ENCODE results near the gene EPB41L4B. TPM values are rescaled to one million over a fixed set of nuclear protein-coding genes. Genes with fewer than 3 reads are reported as not detected.
"Not testable (repeated sequence)": the region's sequence is repeated elsewhere in the genome, so short reads cannot be mapped to it uniquely, and the experiment has no call there.

Gene EPB41L4B
- 0.66 TPM for polyA plus RNA-seq (2013, experiment 1 of 2)
- 0.40 TPM for polyA plus RNA-seq (2013, experiment 2 of 2)

- no peaks in the 10 kb centered on the region for H3K36me3 ChIP-seq (ENCODE audit: control insufficient read depth, insufficient read depth, low read length)
- no peak within 1 kb of the TSS for H3K27ac ChIP-seq (ENCODE audit: low read depth, low read length, severe bottlenecking)
- WGBS, 2 experiments (ENCODE audit: insufficient coverage in 2 of 2): 0 to 2% methylated on average over 48 to 57 of the region's 72 CpGs
- no peaks in the 10 kb centered on the region for H3K9me3 ChIP-seq (ENCODE audit: control insufficient read depth, low read length)
- H3K4me3 ChIP-seq (ENCODE audit: extremely low read depth, insufficient read depth, low read length, poor library complexity, severe bottlenecking): peak within 1 kb of the TSS; percentile 34
- H3K4me1 ChIP-seq (ENCODE audit: control insufficient read depth, insufficient read depth, low read length, poor library complexity, severe bottlenecking): peaks cover 6% of the 10 kb centered on the region
Measured at GRCh38 chr9:109320742-109321448, at the start of gene EPB41L4B. Gene EPB41L4B (minus strand): TSS chr9:109321059. CDS start chr9:109320446, 613 bp downstream.

GRCh38 chr9:109369285-109369684 lies 48.4 kb upstream of the EPB41L4B start:
- Histone ChIP-seq H3K36me3 (ENCODE audit: control insufficient read depth, insufficient read depth, low read length) (no peaks in the 10 kb centered on the region), H3K9me3 (ENCODE audit: control insufficient read depth, low read length) (no peaks in the 10 kb centered on the region), H3K27ac (ENCODE audit: low read depth, low read length, severe bottlenecking) (no peak overlapping the region), H3K4me1 (ENCODE audit: control insufficient read depth, insufficient read depth, low read length, poor library complexity, severe bottlenecking) (no peaks in the 10 kb centered on the region), H3K4me3 (ENCODE audit: extremely low read depth, insufficient read depth, low read length, poor library complexity, severe bottlenecking) (no peak overlapping the region)
- WGBS, 2 experiments (ENCODE audit: insufficient coverage in 2 of 2): 85 to 88% methylated on average over 2 of the region's 2 CpGs

- WGBS, 2 experiments (ENCODE audit: insufficient coverage in 2 of 2): 100% methylated on average over 2 of the region's 5 CpGs
- no peak overlapping the region for H3K4me3 ChIP-seq (ENCODE audit: extremely low read depth, insufficient read depth, low read length, poor library complexity, severe bottlenecking)
- H3K27ac ChIP-seq (ENCODE audit: low read depth, low read length, severe bottlenecking): no peak overlapping the region
- no peaks in the 10 kb centered on the region for H3K36me3 ChIP-seq (ENCODE audit: control insufficient read depth, insufficient read depth, low read length)
- H3K9me3 ChIP-seq (ENCODE audit: control insufficient read depth, low read length): no peaks in the 10 kb centered on the region
- no peaks in the 10 kb centered on the region for H3K4me1 ChIP-seq (ENCODE audit: control insufficient read depth, insufficient read depth, low read length, poor library complexity, severe bottlenecking)
Measured at GRCh38 chr9:109360771-109361170, 39.9 kb upstream of the EPB41L4B start.

GRCh38 chr9:109358968-109359603 lies 38.2 kb upstream of the EPB41L4B start:
- not testable (repeated sequence) for H3K4me1 ChIP-seq (ENCODE audit: control insufficient read depth, insufficient read depth, low read length, poor library complexity, severe bottlenecking); H3K36me3 ChIP-seq (ENCODE audit: control insufficient read depth, insufficient read depth, low read length); H3K9me3 ChIP-seq (ENCODE audit: control insufficient read depth, low read length); H3K27ac ChIP-seq (ENCODE audit: low read depth, low read length, severe bottlenecking); H3K4me3 ChIP-seq (ENCODE audit: extremely low read depth, insufficient read depth, low read length, poor library complexity, severe bottlenecking)
- WGBS, 2 experiments (ENCODE audit: insufficient coverage in 2 of 2): 80 to 82% methylated on average over 1 to 4 of the region's 8 CpGs

GRCh38 chr9:109355564-109356297 lies 34.9 kb upstream of the EPB41L4B start:
- H3K9me3 ChIP-seq (ENCODE audit: control insufficient read depth, low read length): no peaks in the 10 kb centered on the region
- H3K4me1 ChIP-seq (ENCODE audit: control insufficient read depth, insufficient read depth, low read length, poor library complexity, severe bottlenecking): no peaks in the 10 kb centered on the region
- H3K4me3 ChIP-seq (ENCODE audit: extremely low read depth, insufficient read depth, low read length, poor library complexity, severe bottlenecking): no peak overlapping the region
- WGBS, 2 experiments (ENCODE audit: insufficient coverage in 2 of 2): 79 to 85% methylated on average over 15 to 19 of the region's 21 CpGs
- H3K27ac ChIP-seq (ENCODE audit: low read depth, low read length, severe bottlenecking): no peak overlapping the region
- H3K36me3 ChIP-seq (ENCODE audit: control insufficient read depth, insufficient read depth, low read length): no peaks in the 10 kb centered on the region

- H3K36me3 ChIP-seq (ENCODE audit: control insufficient read depth, insufficient read depth, low read length): no peaks in the 10 kb centered on the region
- 70 to 71% methylated on average over 1 of the region's 2 CpGs for WGBS, 2 experiments (ENCODE audit: insufficient coverage in 2 of 2)
- no peak overlapping the region for H3K4me3 ChIP-seq (ENCODE audit: extremely low read depth, insufficient read depth, low read length, poor library complexity, severe bottlenecking)
- no peaks in the 10 kb centered on the region for H3K4me1 ChIP-seq (ENCODE audit: control insufficient read depth, insufficient read depth, low read length, poor library complexity, severe bottlenecking)
- H3K27ac ChIP-seq (ENCODE audit: low read depth, low read length, severe bottlenecking): no peak overlapping the region
- no peaks in the 10 kb centered on the region for H3K9me3 ChIP-seq (ENCODE audit: control insufficient read depth, low read length)
Measured at GRCh38 chr9:109354190-109354589, 33.3 kb upstream of the EPB41L4B start.

GRCh38 chr9:109351032-109351431 lies 30.2 kb upstream of the EPB41L4B start:
- Histone ChIP-seq H3K27ac (ENCODE audit: low read depth, low read length, severe bottlenecking) (no peak overlapping the region), H3K9me3 (ENCODE audit: control insufficient read depth, low read length) (no peaks in the 10 kb centered on the region), H3K4me1 (ENCODE audit: control insufficient read depth, insufficient read depth, low read length, poor library complexity, severe bottlenecking) (no peaks in the 10 kb centered on the region), H3K36me3 (ENCODE audit: control insufficient read depth, insufficient read depth, low read length) (no peaks in the 10 kb centered on the region), H3K4me3 (ENCODE audit: extremely low read depth, insufficient read depth, low read length, poor library complexity, severe bottlenecking) (no peak overlapping the region)
- 78 to 83% methylated on average over 4 to 5 of the region's 5 CpGs for WGBS, 2 experiments (ENCODE audit: insufficient coverage in 2 of 2)

GRCh38 chr9:109349421-109349846 lies 28.6 kb upstream of the EPB41L4B start:
- Histone ChIP-seq H3K4me3 (ENCODE audit: extremely low read depth, insufficient read depth, low read length, poor library complexity, severe bottlenecking) (no peak overlapping the region), H3K9me3 (ENCODE audit: control insufficient read depth, low read length) (no peaks in the 10 kb centered on the region), H3K27ac (ENCODE audit: low read depth, low read length, severe bottlenecking) (no peak overlapping the region), H3K4me1 (ENCODE audit: control insufficient read depth, insufficient read depth, low read length, poor library complexity, severe bottlenecking) (no peaks in the 10 kb centered on the region), H3K36me3 (ENCODE audit: control insufficient read depth, insufficient read depth, low read length) (no peaks in the 10 kb centered on the region)

- Histone ChIP-seq H3K4me1 (ENCODE audit: control insufficient read depth, insufficient read depth, low read length, poor library complexity, severe bottlenecking) (no peaks in the 10 kb centered on the region), H3K27ac (ENCODE audit: low read depth, low read length, severe bottlenecking) (no peak overlapping the region), H3K4me3 (ENCODE audit: extremely low read depth, insufficient read depth, low read length, poor library complexity, severe bottlenecking) (no peak overlapping the region), H3K9me3 (ENCODE audit: control insufficient read depth, low read length) (no peaks in the 10 kb centered on the region), H3K36me3 (ENCODE audit: control insufficient read depth, insufficient read depth, low read length) (no peaks in the 10 kb centered on the region)
- WGBS, 2 experiments (ENCODE audit: insufficient coverage in 2 of 2): 84 to 91% methylated on average over 2 of the region's 3 CpGs
Measured at GRCh38 chr9:109346904-109347303, 26.0 kb upstream of the EPB41L4B start.

- Histone ChIP-seq H3K36me3 (ENCODE audit: control insufficient read depth, insufficient read depth, low read length) (no peaks in the 10 kb centered on the region), H3K27ac (ENCODE audit: low read depth, low read length, severe bottlenecking) (no peak overlapping the region), H3K9me3 (ENCODE audit: control insufficient read depth, low read length) (no peaks in the 10 kb centered on the region), H3K4me3 (ENCODE audit: extremely low read depth, insufficient read depth, low read length, poor library complexity, severe bottlenecking) (no peak overlapping the region), H3K4me1 (ENCODE audit: control insufficient read depth, insufficient read depth, low read length, poor library complexity, severe bottlenecking) (no peaks in the 10 kb centered on the region)
- WGBS, 2 experiments (ENCODE audit: insufficient coverage in 2 of 2): 89 to 100% methylated on average over 1 to 3 of the region's 3 CpGs
Measured at GRCh38 chr9:109344866-109345265, 24.0 kb upstream of the EPB41L4B start.
